ENCODE results near the gene HK3. TPM values are rescaled to one million over a fixed set of nuclear protein-coding genes. Genes with fewer than 3 reads are reported as not detected.

The HK3 gene
- total RNA-seq, 1 donor from 2014 or later: 0.77 TPM

- no peak for DNase-seq (ENCODE audit: extremely low spot score, unreplicated experiment)
- Mint-ChIP-seq H3K36me3 (no peaks in the 10 kb centered on the region), H3K9me3 (no peaks in the 10 kb centered on the region), H3K4me3 (no peak overlapping the region), H3K4me1 (ENCODE audit: unreplicated experiment) (no peaks in the 10 kb centered on the region), H3K27me3 (peaks cover 10% of the 10 kb centered on the region), H3K27ac (no peak overlapping the region)
- TF ChIP-seq CTCF (conservative IDR thresholded peaks at IDR 0.05): no peak
These were observed 47.8 kb downstream of the HK3 start for GRCh38 chr5:176851380-176851779.

GRCh38 chr5:176850371-176851245 is 48.5 kb downstream of the HK3 start:
- H3K9me3 Mint-ChIP-seq: no peaks in the 10 kb centered on the region
- H3K27ac Mint-ChIP-seq: no peak overlapping the region
- H3K36me3 Mint-ChIP-seq: no peaks in the 10 kb centered on the region
- no peak for DNase-seq (ENCODE audit: extremely low spot score, unreplicated experiment)
- H3K4me3 Mint-ChIP-seq: no peak overlapping the region
- TF ChIP-seq CTCF (conservative IDR thresholded peaks at IDR 0.05): no peak
- peaks cover under 1% of the 10 kb centered on the region for H3K4me1 Mint-ChIP-seq (ENCODE audit: unreplicated experiment)
- peaks cover 15% of the 10 kb centered on the region for H3K27me3 Mint-ChIP-seq

- no peaks in the 10 kb centered on the region for H3K9me3 Mint-ChIP-seq
- H3K4me3 Mint-ChIP-seq: no peak overlapping the region
- H3K36me3 Mint-ChIP-seq: no peaks in the 10 kb centered on the region
- H3K4me1 Mint-ChIP-seq (ENCODE audit: unreplicated experiment): peaks cover 8% of the 10 kb centered on the region
- DNase-seq (ENCODE audit: extremely low spot score, unreplicated experiment): no peak
- no peak for TF ChIP-seq CTCF (conservative IDR thresholded peaks at IDR 0.05)
- H3K27ac Mint-ChIP-seq: no peak overlapping the region
- peaks cover 15% of the 10 kb centered on the region for H3K27me3 Mint-ChIP-seq
These were observed 49.4 kb downstream of the HK3 start for GRCh38 chr5:176849611-176850227.

GRCh38 chr5:176848651-176849050 is 50.5 kb downstream of the HK3 start:
- Mint-ChIP-seq H3K4me3 (no peak overlapping the region), H3K9me3 (no peaks in the 10 kb centered on the region), H3K27me3 (peaks cover 9% of the 10 kb centered on the region), H3K36me3 (no peaks in the 10 kb centered on the region), H3K27ac (no peak overlapping the region), H3K4me1 (ENCODE audit: unreplicated experiment) (peaks cover 12% of the 10 kb centered on the region)
- TF ChIP-seq CTCF (conservative IDR thresholded peaks at IDR 0.05): no peak
- DNase-seq (ENCODE audit: extremely low spot score, unreplicated experiment): no peak

- H3K4me1 Mint-ChIP-seq (ENCODE audit: unreplicated experiment): peaks cover 12% of the 10 kb centered on the region
- H3K36me3 Mint-ChIP-seq: no peaks in the 10 kb centered on the region
- H3K27me3 Mint-ChIP-seq: peaks cover 9% of the 10 kb centered on the region
- TF ChIP-seq CTCF (conservative IDR thresholded peaks at IDR 0.05): no peak
- H3K27ac Mint-ChIP-seq: no peak overlapping the region
- no peaks in the 10 kb centered on the region for H3K9me3 Mint-ChIP-seq
- no peak for DNase-seq (ENCODE audit: extremely low spot score, unreplicated experiment)
- H3K4me3 Mint-ChIP-seq: no peak overlapping the region
These were observed 51.3 kb downstream of the HK3 start for GRCh38 chr5:176847726-176848290.
